Ovary (tissue), 3 donors: ENCODE data around the gene GNAS.

Experiments
- EP300 ChIP-seq: sonication (generic); formaldehyde crosslinking; IDR thresholded peaks from one replicate; pipeline ENCODE4 v1.6.1; 2017; ENCODE audit warnings: antibody characterized with exemption
- TF ChIP-seq, protein P1 (sequence below), 3 donors: fragments of 450-650 bp in 2 of 3; fragments of 200-600 bp in 1 of 3; IDR thresholded peaks; one replicate each; pipeline versions ENCODE4 v1.5.1 to v1.8.0; 2016 to 2022; ENCODE audit warnings: antibody characterized with exemption in 3 of 3, mild to moderate bottlenecking in 1 of 3
- donor health status: DM: no; HTN: no; CAD: no.

GRCh38 chr20:58826271-58826670 is 26.2 kb upstream of the GNAS start:
- TF ChIP-seq, protein P1, sequence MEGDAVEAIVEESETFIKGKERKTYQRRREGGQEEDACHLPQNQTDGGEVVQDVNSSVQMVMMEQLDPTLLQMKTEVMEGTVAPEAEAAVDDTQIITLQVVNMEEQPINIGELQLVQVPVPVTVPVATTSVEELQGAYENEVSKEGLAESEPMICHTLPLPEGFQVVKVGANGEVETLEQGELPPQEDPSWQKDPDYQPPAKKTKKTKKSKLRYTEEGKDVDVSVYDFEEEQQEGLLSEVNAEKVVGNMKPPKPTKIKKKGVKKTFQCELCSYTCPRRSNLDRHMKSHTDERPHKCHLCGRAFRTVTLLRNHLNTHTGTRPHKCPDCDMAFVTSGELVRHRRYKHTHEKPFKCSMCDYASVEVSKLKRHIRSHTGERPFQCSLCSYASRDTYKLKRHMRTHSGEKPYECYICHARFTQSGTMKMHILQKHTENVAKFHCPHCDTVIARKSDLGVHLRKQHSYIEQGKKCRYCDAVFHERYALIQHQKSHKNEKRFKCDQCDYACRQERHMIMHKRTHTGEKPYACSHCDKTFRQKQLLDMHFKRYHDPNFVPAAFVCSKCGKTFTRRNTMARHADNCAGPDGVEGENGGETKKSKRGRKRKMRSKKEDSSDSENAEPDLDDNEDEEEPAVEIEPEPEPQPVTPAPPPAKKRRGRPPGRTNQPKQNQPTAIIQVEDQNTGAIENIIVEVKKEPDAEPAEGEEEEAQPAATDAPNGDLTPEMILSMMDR (IDR thresholded peaks at IDR 0.05): no peak
- no peak for TF ChIP-seq EP300
